GM12878 (cell line): ENCODE data around the gene TMEM259. TPM values are rescaled to one million over a fixed set of nuclear protein-coding genes. Genes with fewer than 3 reads are reported as not detected.

Source experiments
- ATF3 ChIP-seq: IDR thresholded peaks from 2 replicates; pipeline ENCODE4 v1.6.1; 2011; ENCODE audit warnings: low read depth, mild to moderate bottlenecking, low read length, moderate library complexity, borderline replicate concordance; ENCODE audit errors: extremely low read depth
- ATF7 ChIP-seq: fragments of 450-650 bp; IDR thresholded peaks from 2 replicates; pipeline ENCODE4 v1.6.1; 2016; ENCODE audit warnings: low read depth, mild to moderate bottlenecking
- BACH1 ChIP-seq: fragments of 450-650 bp; IDR thresholded peaks from 2 replicates; pipeline ENCODE4 v1.6.1; 2017; ENCODE audit warnings: mild to moderate bottlenecking, borderline replicate concordance
- CBFB ChIP-seq: IDR thresholded peaks from 2 replicates; pipeline ENCODE4 v1.6.1; 2016; ENCODE audit warnings: antibody characterized with exemption, low read depth
- CBX3 ChIP-seq: fragments of 200-600 bp; sonication (generic); IDR thresholded peaks from 2 replicates; pipeline ENCODE4 v1.6.1; 2016; ENCODE audit warnings: low read depth, borderline replicate concordance
- EED ChIP-seq: sonication (generic); IDR thresholded peaks from 2 replicates; pipeline ENCODE4 v1.6.1; 2016; ENCODE audit warnings: antibody characterized with exemption, low read depth
- HDAC2 ChIP-seq: fragments of 200-600 bp; sonication (generic); IDR thresholded peaks from 2 replicates; pipeline ENCODE4 v1.6.1; 2017
- HSF1 ChIP-seq: fragments of 150-350 bp; IDR thresholded peaks from 2 replicates; pipeline ENCODE4 v1.6.1; 2014; ENCODE audit warnings: mild to moderate bottlenecking, low read depth, low read length
- IKZF1 ChIP-seq: fragments of 450-650 bp; conservative IDR thresholded peaks from 2 replicates; pipeline ENCODE4 v1.6.1; 2017; ENCODE audit warnings: antibody characterized with exemption, mild to moderate bottlenecking
- MEF2B ChIP-seq: fragments of 450-650 bp; IDR thresholded peaks from 2 replicates; pipeline ENCODE4 v1.6.1; 2018; ENCODE audit warnings: mild to moderate bottlenecking, moderate library complexity; ENCODE audit not compliant: partially characterized antibody, poor library complexity, severe bottlenecking
- MYB ChIP-seq: fragments of 150-350 bp; IDR thresholded peaks from 2 replicates; pipeline ENCODE4 v1.6.1; 2014; ENCODE audit warnings: mild to moderate bottlenecking, low read depth, low read length, borderline replicate concordance
- NFIC ChIP-seq: IDR thresholded peaks from 2 replicates; pipeline ENCODE4 v1.6.1; 2012; ENCODE audit warnings: low read depth, mild to moderate bottlenecking, inconsistent platforms, low read length, moderate library complexity
- POLR2A ChIP-seq: IDR thresholded peaks from 2 replicates; pipeline ENCODE4 v1.6.1; 2011; ENCODE audit warnings: low read depth, mild to moderate bottlenecking, low read length
- SIN3A ChIP-seq: IDR thresholded peaks from 2 replicates; pipeline ENCODE4 v1.6.1; 2012; ENCODE audit warnings: low read depth, low read length, improper control_type of control experiment
- SMAD1 ChIP-seq: fragments of 450-650 bp; IDR thresholded peaks from 2 replicates; pipeline ENCODE4 v1.6.1; 2018; ENCODE audit warnings: mild to moderate bottlenecking, low read depth; ENCODE audit not compliant: partially characterized antibody
- STAT1 ChIP-seq: fragments of 450-650 bp; conservative IDR thresholded peaks from 2 replicates; pipeline ENCODE4 v1.6.1; 2014; ENCODE audit warnings: antibody characterized with exemption, mild to moderate bottlenecking
- STAT3 ChIP-seq: IDR thresholded peaks from 2 replicates; pipeline ENCODE4 v1.6.1; 2011; ENCODE audit warnings: low read depth, low read length, improper control_type of control experiment
- SUZ12 ChIP-seq: fragments of 200-600 bp; sonication (generic); IDR thresholded peaks from one replicate; pipeline ENCODE4 v1.6.1; 2018; ENCODE audit warnings: antibody characterized with exemption, mild to moderate bottlenecking; ENCODE audit not compliant: unreplicated experiment
- YBX1 ChIP-seq: fragments of 450-650 bp; IDR thresholded peaks from 2 replicates; pipeline ENCODE4 v1.6.1; 2016; ENCODE audit warnings: antibody characterized with exemption
- YY1 ChIP-seq: IDR thresholded peaks from 2 replicates; pipeline ENCODE4 v1.6.1; 2011; ENCODE audit warnings: low read depth, mild to moderate bottlenecking, low read length
- ZBTB33 ChIP-seq: fragments of 450-650 bp; IDR thresholded peaks from 2 replicates; pipeline ENCODE4 v1.6.1; 2017; ENCODE audit warnings: mild to moderate bottlenecking
- ZNF207 ChIP-seq: fragments of 450-650 bp; IDR thresholded peaks from 2 replicates; pipeline ENCODE4 v1.6.1; 2014; ENCODE audit warnings: antibody characterized with exemption, mild to moderate bottlenecking, borderline replicate concordance
- ZZZ3 ChIP-seq: IDR thresholded peaks from 2 replicates; pipeline ENCODE4 v1.6.1; 2011; ENCODE audit warnings: low read depth; ENCODE audit not compliant: control insufficient read depth, insufficient read length
- polyA plus RNA-seq, 11 experiments: library from polyadenylated mRNA; depleted of rRNA in 4 of 11; unstranded in 6 of 11; stranded (reverse) in 5 of 11; fragments of >200 nt; fragmentation: Nextera tagmentation in 4 of 11; fragmentation: Illumina TruSeq in 1 of 11; extraction: Ambion mirVana in 4 of 11; extraction: Trizol in 1 of 11; gene quantifications; 1 replicate in 1 of 11; 2 replicates in 10 of 11; pipeline versions ENCODE4 v1.2.1 to v1.2.3, GENCODE V29; 2011 to 2016; ENCODE audit warnings: inconsistent platforms in 2 of 11, missing spikeins in 2 of 11, low read depth in 1 of 11
- total RNA-seq, 4 experiments: library from RNA; depleted of rRNA in 3 of 4; stranded (reverse); fragments of >200 nt in 3 of 4; fragmentation: Illumina TruSeq in 1 of 4; extraction: Trizol in 1 of 4; gene quantifications; 2 replicates each; pipeline versions ENCODE4 v1.2.1 to v1.2.3, GENCODE V29; 2013 to 2021
- TF ChIP-seq, protein P1 (sequence below): fragments of 450-650 bp; conservative IDR thresholded peaks from 2 replicates; pipeline ENCODE4 v1.6.1; 2017; ENCODE audit warnings: mild to moderate bottlenecking, moderate library complexity
- TF ChIP-seq, protein P2 (sequence below): IDR thresholded peaks from 2 replicates; pipeline ENCODE4 v1.6.1; 2012; ENCODE audit warnings: low read depth, low read length, improper control_type of control experiment

The TMEM259 gene
- total and polyA plus RNA-seq, 10 of the 15 experiments (the other 5 are each of a cell fraction or from before 2014, with no cell fraction given) = 0.43 to 184 (median 62.0) TPM

- TF ChIP-seq ZZZ3 (no peak), MEF2B (peak; percentile 89), IKZF1 (0 out of 2 replicates have a peak, but pooled peaks have one; percentile 14), ATF3 (no peak), NFIC (no peak), CBFB (no peak), MYB (no peak), EED (no peak), YY1 (no peak), STAT3 (no peak), ZNF207 (no peak), BACH1 (no peak), STAT1 (no peak), SMAD1 (no peak), ATF7 (no peak), HSF1 (no peak), HDAC2 (no peak), YBX1 (no peak), POLR2A (no peak; the same call in 1 of the 2 replicates), CBX3 (no peak), SUZ12 (no peak), ZBTB33 (no peak), SIN3A (no peak)
- TF ChIP-seq, protein P1, sequence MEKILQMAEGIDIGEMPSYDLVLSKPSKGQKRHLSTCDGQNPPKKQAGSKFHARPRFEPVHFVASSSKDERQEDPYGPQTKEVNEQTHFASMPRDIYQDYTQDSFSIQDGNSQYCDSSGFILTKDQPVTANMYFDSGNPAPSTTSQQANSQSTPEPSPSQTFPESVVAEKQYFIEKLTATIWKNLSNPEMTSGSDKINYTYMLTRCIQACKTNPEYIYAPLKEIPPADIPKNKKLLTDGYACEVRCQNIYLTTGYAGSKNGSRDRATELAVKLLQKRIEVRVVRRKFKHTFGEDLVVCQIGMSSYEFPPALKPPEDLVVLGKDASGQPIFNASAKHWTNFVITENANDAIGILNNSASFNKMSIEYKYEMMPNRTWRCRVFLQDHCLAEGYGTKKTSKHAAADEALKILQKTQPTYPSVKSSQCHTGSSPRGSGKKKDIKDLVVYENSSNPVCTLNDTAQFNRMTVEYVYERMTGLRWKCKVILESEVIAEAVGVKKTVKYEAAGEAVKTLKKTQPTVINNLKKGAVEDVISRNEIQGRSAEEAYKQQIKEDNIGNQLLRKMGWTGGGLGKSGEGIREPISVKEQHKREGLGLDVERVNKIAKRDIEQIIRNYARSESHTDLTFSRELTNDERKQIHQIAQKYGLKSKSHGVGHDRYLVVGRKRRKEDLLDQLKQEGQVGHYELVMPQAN = no peak
- TF ChIP-seq, protein P2, sequence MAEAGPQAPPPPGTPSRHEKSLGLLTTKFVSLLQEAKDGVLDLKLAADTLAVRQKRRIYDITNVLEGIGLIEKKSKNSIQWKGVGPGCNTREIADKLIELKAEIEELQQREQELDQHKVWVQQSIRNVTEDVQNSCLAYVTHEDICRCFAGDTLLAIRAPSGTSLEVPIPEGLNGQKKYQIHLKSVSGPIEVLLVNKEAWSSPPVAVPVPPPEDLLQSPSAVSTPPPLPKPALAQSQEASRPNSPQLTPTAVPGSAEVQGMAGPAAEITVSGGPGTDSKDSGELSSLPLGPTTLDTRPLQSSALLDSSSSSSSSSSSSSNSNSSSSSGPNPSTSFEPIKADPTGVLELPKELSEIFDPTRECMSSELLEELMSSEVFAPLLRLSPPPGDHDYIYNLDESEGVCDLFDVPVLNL = no peak
Observed at GRCh38 chr19:1017115-1017905, 3.6 kb downstream of the TMEM259 start (continued).
